CD4-positive, alpha-beta T cell treated with Interleukin-10 for 1 hour (primary cell): ENCODE measurements around the gene TFEC.
"Not testable (repeated sequence)": the region's sequence is repeated elsewhere in the genome, so short reads cannot be mapped to it uniquely, and the experiment has no call there.

Experiments
- DNase-seq: peaks from one replicate; pipeline ENCODE4 v3.0.0-alpha.2; 2020

The TFEC gene

DNA sequence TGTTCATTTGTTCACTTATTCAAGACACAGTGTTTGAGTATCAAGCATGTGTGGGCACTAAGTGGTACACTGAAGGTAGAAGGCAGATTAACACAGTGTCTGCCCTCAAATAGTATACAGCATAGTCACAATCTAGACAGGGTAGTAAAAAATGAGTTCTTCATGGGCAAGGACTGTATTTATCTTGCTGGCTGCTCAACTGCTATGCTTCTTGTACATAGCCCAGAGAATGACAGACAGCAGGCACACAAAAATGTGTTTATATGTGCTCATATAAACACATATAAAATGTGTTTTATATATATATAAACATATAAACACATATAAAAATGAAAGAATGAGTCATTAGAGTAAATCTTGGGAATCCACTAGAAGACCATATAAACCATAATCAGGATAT is 43.1 kb downstream of the TFEC start:
- DNase-seq: no peak

DNA sequence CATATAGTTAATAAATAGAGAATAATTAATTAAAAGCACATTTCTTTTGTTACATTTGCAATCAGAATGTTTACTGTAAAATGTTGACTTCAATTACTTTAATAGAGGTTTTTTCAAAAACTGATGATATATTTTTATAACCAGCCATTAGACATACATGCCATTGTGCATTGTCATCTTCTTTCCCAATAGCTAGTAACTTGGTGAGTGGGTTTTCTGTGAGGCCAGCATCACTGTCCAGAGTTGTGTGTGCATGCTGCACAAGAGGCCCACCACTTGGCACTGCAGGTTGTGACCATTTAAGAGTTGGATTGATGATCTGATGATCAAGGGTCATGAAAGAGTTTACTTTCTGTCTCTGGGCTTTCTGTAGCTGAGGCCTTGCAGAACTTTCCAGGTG is 46.5 kb downstream of the TFEC start:
- no peak for DNase-seq

DNA sequence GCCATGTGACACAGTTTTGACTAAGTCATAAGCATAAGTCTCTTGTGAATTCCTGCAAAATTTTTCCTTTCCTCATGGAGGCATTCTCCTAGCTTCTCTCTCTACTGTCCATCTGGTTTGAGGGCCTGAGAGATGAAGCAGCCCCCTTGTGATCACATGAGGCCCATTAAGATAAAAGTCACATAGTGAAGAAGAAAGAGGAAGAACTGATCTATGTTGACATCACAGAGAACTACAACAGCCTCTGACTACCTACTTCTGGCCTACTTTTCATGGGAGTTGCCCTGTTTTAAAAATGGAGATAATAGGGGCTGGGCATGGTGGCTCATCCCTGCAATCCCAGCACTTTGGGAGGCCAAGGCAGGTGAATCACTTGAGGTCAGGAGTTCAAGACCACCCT is 50.4 kb downstream of the TFEC start:
- DNase-seq: no peak

DNA sequence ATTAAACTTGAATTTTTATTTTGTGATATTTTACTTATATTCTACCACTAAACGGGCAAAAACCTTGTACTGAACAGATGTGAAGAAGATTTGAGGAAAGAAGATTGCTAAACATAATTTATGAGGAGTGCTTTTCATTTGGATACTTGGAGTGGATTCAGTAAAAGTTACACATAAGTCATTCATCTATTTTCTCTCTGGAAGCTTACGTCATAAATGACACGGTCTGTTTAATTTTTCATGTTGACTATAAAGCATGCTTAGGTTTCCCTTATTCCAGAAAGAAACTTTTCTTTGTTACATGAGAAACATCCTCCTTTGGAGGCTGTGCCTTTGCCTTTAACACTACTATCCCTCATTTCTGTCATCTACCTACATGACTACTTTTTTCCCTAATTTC is 53.9 kb downstream of the TFEC start:
- DNase-seq: no peak

DNA sequence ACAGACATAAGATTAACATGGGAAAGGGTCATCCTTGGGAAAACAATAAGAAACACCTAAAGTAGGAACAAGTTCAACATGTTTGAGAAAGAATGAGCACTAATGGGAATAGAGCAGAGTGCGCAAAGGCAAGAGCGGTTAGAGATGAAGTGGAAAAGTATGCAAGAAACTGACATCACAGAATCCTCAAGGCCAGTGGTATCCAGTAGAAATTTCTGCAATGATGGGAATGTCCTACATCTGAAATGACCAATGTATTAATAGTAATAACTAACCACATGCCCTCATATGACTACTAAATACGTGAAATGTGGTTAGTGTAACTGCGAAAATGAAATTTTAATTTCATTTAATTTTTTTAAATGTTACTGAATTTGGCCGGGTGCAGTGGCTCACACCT is 54.8 kb downstream of the TFEC start:
- no peak for DNase-seq

DNA sequence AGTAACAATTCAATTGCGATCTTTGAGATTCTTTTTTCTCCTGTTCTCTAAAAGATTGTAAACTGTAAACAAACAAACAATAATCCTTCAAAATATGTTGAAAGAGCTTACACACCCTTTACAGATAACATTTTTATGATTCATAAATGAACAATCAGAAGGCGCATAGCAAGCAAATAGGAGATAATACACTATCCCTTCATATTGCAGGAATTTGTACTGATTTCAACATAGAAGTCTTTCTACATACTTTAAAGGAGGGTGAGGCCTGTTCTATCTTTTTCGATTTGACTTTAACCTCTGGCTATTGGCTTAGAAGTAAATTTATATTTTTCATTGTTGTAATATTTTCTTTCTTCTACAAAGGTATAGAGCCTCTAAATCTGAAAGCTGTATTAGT is 57.2 kb downstream of the TFEC start:
- no peak for DNase-seq

DNA sequence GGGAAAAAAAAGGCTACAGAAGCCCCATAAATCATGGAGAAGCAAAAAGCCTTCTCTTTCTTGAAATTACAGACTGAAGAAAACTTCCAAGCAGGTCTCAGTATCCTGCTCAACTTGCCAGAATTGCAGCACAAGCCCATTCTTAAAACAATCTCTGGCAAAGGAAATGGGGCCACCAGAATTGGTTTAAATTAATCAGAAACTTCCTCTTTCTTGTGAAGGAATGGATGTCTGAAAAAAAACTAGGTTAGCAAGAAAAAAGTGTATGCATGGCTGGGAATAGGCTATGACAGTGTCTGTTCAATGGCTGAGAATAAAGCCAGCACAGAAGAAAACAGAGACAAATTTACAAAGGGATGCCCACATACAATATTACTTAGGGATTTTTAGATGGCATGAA is 59.1 kb downstream of the TFEC start:
- DNase-seq: no peak

DNA sequence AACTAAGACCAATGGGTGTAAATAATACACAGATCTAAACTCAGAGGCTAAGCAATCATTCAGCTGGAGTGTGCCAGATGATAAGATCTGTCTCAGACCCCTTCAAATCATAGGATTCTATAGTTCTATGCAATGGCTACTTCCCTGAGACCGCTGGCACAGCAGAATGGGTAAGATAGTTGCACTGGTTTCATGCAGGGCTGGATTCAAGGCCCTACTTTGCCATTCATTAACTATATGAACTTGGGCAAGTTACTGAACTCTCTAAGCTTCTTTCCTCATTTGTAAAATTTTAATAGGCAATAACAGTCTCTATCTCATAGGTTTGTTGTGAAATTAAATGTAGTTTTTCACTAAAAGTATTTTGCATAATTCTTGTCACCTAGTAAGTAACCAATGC is 62.0 kb downstream of the TFEC start:
- no peak for DNase-seq

DNA sequence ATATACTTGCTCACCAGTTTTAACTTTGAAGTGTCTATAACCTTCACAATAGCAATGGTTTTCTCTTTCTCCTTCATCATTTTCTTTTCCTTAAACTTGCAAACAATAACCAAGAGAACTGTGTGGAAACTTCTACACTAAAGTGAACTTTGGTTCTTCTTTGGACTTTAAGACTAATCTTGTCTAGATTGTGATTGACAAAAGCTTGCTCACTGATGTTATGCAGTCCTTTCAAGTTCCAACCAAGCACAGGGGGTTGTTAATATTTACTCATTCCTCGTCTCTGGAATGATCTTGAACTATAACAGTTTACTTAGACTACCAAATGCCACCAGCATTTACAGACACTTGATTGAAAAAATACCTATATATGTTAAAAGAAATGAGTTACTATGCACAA is 62.4 kb downstream of the TFEC start:
- DNase-seq: no peak

DNA sequence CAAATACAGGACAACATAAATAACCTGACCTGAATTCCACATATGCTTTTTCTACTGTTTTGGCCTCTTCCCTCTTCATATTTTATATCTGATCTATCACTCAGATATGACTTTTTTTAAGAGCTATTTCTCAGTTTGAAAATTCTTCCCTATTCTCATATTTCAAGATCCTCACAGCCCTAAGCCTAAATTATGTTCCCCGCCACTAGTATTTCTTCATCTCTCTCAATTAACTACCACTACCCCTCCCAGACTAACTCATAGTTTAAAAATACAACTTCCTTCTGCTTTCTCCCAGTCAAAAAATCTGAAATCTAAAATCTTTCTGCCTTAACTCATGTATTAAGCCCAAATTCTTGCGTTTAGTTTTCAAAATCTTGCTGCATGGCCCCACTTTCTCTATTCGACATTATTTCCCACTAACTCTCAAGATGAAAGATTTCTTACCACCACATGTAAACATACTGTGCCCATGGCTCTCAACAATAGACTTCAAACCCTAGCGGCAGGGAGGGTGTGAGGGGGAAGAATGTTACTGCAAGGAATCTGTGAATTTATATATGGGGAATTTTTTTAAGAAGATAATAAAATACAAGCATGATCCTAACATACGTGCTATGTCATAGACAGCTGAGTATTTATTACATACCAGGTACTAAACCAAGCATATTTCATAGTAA is 64.6 kb downstream of the TFEC start:
- DNase-seq: no peak

DNA sequence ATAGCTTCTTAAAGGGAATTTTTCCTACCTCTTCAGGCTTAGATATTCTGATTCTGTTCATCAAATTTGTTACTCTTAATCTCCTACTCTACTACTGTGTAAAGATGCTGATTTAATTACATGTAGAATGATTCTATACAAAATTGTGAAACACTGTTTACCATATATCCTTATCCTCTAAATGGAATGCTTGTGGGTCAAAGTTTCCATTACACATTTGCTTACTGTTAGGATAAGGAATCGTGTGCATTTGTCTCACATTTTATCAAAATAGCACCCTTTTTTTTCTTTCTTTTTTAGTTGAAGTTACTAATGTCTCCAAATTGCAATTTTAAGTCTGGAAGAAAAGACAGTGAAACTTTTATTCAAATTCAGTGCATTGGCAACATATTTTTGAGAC is 65.3 kb downstream of the TFEC start:
- no peak for DNase-seq

DNA sequence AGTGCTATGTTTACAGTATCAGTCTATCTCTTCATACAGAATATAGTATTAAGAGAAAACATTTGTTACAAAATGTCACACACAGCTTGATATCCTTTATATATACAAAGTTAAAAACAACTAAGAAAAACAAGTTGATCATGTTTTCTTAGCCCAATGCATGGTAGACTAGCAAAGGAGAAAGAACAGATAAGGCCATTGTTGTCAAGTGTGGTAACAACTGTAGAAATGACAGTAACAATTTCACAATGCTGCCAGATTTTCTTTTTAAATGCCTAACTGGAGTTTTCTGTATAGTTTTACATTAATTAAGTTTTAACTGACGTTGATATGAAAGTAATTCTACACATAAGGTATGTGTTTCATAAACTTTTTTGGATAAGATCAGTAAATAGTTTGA is 65.8 kb downstream of the TFEC start:
- DNase-seq: no peak

DNA sequence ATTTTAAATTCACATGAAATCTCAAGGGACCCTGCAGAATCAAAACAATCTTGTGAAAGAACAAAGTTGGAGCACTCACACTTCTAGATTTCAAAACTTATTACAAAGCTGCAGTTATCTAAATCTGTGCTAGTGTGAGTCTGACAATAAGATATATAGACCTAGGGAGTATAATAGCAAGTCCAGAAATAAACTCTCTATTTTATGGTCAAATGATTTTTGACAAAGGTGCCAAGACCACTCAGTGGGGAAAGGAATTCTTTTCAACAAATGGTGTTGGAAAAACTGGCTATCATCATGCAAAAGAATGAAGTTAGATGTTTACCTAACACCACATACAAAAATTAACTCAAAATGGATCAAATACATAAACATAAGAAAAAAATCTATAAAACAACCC is 68.2 kb downstream of the TFEC start:
- no peak for DNase-seq

DNA sequence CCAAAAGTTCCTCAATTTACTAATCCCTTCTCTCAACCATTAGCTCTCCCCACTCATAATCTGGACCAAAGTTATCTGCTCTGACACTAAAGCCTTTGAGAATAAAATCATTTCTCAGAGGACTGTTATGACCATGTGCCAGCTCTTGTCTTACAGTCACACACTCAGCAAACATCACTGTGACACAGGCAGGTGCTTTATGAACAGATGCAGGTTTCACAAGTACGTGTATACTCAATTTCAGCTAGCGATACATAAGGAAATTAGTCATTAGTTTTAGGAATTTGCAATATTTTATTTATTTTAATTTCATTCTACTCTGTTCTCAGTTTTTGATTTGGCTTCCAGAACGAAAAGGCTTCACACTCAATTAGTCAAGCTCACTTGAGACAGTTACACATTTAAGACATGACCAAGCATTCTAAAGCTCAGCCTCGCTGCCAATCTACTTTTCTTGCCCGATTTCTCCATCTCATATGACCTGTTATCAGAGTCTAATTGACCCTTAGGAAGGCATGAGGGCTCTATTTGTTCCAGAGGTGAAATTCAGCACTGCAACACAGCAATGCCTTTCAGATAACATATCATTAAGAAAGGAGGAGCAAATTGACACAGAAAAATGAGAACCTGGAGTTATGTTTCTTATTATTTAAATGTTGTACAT is 76.8 kb downstream of the TFEC start:
- DNase-seq: no peak

DNA sequence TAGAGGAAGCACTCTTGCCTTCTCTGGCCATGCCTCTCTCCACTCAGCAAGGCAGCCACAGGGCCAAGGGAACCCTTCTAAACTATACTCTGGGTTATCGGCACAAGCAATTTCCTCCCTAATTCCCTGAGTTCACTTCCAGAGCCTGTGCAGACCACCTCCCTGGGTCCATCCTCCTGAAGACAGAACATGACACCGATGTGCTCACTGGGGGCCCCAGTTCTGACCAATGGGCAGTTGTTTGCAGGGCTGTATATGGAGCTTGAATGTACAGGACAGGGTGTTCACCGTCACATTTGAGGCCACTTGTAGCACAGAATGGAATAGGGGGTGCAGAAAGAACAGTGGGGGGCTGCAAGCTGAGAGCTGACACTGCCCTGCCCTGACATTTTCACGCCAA is 77.7 kb downstream of the TFEC start:
- DNase-seq: no peak

DNA sequence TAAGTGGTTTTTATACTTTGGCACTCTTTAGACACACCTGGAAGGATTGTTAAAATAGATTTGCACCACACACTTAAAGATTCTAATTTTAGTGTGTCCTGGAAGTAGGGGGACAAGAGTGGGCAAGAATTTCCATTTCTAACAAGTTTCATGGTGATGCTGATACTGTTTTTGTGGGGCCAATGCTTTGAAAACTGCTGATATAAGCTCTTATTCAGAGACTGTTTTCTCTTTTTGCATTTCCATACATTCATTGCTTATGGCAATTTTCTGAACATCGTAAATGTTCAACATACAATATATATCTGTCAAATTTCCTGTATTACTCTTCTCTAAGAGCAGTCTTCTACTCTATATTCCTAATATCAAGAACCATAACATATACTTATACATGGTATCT is 79.0 kb downstream of the TFEC start:
- no peak for DNase-seq

DNA sequence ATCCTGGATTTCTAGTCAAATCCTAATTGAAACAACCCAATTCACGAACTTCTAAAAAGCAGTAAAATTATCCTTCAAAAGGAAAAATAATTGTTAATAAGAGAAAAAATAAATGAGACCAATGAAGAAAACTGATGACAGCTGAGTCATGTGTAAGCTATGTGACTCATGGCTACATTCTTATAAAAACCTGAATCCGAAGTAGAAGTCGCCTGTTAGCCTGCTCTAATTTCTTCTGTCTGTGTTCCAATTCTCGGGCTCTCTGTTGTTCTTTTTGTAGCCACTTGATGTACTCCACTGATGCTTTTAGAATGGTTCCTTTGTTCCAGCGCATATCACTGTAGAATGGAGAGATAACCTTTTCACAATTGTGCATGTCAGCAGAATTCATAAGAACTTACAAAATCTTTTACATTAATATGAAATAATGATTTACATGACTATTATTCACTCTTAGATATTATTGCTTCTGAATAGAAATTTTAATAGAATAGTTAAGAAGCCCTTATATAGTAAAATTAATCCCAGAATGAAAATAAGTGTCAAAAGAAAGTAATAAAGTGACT is 88.8 kb downstream of the TFEC start:
- DNase-seq: no peak

DNA sequence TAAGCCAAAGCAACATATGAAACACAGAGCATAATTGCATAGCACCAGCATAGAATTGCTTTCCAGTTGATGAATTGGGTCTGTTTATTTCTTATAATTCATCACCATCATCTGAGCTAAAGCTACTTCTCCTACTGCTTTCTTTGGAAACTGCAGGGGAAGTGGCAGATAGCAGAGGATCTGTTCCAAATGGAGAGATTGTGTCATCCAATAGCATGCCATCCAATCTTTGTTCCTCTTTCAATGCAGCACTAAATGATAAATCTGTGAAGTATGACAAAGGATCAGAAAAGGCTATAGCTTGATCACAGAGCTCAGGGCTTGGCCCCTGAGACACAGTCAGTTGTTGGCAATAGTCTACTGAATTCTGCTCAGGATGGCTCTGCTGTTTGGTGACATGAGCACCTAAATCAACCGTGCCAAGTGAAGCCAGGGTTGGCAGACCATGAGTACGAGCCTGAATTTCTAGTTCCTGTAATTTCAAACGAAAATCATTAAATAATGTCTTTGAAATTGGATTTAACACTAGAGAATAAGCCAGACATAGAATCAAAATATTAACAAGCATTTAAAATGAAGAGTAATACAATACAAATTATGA is 90.0 kb downstream of the TFEC start:
- no peak for DNase-seq

DNA sequence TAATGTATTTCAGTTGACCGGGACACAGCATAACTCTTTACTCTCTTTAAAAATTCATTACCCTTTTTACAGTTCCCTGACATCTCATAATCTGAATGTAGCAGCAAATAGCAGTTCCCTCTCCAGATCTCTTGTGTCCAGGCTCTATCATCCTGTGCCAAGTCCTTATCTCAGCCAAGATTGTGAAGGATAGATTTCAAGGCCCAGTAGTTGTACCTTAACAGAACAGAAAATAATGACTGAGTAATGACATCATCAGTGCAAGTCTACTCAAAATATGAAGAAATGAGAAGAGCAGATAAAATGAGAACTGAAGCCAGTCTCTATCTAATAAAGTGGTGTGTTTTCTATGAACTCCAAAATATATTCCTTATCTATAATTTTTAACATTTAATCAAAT is 92.6 kb downstream of the TFEC start:
- no peak for DNase-seq

DNA sequence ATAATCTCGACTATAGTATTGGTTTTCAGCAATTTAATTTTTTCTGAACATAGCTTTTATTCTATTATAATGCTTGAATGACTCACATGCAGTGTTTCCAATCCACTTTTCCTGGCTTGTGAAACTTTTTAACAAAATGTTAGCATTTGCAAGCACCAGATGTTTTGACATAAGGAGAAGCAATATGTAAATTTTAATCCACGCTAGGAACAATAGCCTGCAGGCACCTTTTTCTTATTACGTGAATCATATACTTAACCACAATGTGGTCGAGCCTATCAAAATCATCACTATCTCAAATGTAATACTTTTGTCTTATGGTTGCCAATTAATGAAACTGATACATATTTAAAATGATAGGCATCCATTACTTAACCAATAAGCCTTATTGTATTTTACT is 97.1 kb downstream of the TFEC start:
- DNase-seq: no peak

DNA sequence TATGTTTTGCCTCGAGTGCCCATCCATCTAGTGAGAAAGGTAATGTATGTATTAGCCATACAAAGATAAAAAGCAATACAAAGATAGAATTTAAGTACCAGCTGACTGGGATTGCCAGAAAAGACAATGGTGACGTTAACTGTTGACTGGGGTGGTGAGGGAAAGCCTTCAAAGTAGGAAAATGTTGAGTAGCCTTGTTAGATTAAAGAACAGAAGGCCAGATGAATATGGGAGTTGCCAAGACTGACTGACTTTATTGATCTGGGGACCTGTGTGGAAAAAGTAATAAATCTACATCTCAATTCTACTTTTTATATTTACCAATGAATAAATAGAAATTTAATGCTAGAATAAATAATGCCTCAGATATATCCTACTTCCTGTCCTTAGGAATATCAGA is 97.7 kb downstream of the TFEC start:
- DNase-seq: no peak

DNA sequence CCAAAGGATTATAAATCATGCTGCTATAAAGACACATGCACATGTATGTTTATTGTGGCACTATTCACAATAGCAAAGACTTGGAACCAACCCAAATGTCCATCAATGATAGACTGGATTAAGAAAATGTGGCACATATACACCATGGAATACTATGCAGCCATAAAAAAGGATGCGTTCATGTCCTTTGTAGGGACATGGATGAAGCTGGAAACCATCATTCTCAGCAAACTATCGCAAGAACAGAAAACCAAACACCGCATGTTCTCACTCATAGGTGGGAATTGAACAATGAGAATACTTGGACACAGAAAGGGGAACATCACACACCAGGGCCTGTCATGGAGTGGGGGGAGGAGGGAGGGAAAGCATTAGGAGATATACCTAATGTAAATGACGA is 100.4 kb downstream of the TFEC start:
- DNase-seq: not testable (repeated sequence)

DNA sequence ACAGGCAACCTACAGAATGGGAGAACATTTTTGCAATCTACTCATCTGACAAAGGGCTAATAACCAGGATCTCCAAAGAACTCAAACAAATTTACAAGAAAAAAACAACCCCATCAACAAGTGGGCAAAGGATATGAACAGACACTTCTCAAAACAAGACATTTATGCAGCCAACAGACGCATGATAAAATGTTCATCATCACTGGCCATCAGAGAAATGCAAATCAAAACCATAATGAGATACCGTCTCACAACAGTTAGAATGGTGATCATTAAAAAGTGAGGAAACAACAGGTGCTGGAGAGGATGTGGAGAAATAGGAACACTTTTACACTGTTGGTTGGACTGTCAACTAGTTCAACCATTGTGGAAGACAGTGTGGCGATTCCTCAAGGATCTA is 100.8 kb downstream of the TFEC start:
- not testable (repeated sequence) for DNase-seq

DNA sequence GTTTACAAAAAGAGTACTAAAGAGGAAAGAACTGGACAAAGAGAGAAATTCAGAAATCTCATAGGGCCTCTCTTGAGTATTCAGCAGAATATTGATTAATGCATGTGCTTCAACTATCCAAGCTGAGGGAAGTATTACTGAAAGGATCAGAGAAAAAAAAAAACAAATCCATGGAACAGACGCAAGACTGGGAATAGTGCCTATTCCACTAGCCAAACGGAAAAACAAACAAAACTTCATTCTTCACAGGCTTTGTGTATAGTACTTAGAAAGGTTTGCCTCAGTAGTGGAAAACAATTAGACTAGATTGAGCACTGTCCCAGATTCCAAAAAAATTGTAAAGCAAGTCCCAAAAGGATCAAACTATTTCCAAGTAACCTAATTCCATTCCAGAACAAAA is 106.2 kb downstream of the TFEC start:
- DNase-seq: no peak

DNA sequence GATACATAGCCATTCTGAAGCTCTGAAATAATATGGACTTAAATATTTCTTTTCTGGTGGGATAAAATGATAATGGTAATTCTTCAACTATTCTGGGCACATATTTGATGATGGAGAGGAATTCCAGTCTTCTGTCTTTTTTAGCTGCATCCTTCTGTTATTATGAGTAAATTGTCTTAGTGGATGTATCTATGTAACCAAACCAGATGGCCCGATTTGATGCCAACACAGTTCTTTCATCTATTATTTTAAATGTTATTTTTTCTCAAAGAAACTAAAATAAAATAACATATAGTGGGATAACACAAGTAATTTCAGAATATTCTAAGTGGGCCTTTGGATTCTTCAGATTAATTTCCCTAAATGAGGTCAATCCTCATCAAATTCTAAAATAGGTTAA is 110.2 kb downstream of the TFEC start:
- DNase-seq: no peak
